GM21619 (cell line): ENCODE results near the gene CAMTA1.

Experiments
- ATAC-seq: cut with Tn5 transposase; IDR thresholded peaks from one replicate; pipeline ENCODE4 v1.9.1; 2021; ENCODE audit not compliant: unreplicated experiment

The CAMTA1 gene

DNA sequence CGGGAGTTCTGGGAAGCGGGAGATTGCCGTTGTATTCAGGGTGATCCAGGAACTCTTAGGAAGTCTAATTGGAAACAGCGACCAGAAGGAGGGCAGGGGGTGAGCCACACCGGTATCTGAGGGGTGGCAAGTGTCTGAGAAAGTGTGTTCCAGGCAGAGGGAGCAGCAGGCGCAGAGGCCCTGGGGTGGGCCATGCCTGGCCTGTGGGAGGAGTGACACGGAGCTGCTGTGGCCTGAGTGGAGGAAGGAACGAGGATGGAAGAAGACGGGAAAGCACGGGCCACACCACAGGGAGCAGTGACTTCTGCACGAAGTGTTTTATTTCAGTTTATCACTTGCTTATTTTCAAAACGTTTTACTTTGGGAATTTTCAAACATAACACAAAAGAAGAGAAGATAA lies 1010.2 kb downstream of the CAMTA1 start:
- no peak for ATAC-seq

DNA sequence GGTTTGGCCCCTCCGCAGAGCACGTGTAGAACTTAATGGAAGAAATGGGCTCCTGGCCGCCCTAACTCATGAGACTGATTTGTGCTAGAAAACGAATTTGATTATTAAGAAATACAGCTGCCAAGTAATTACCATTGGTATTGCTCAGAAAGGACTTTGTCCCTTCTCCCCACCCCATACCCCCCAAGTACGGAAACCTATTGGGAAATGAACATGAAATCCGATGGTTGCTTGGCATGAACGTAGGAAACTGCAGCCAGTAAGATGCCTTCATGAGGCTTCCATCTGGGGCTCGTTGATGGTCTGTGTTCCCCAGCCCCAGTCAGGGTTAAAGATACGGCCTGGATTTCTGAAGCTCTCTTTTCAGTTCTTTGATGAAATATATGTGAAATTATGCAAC lies 1020.2 kb downstream of the CAMTA1 start:
- no peak for ATAC-seq

DNA sequence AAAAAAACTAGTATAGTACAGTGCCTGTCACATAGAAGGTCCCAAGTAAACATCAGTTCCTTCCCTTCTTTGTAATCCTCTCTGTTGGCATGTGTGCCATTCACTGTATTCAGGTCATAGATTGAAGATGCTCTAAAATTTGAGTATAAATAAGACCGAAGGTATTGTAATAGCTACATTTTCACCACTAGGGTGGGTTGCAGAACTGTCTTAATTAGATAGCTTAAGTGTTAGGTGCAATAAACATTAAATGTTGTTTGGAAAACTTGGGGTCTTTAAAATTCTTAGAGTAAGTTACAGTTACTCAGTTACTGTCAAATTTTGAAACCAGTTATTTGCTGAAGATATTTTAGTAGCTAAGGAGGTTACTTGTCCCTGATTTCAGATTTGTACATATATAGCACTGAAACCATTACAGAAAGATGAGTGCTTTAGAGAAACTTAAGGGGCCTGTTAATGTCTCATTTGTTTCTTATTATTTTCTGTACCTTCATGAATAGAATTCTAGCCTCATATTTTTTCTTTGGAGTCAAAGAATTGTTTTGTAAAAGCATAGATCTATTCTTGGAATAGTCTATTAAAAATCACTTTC lies 1023.1 kb downstream of the CAMTA1 start:
- ATAC-seq = no peak

DNA sequence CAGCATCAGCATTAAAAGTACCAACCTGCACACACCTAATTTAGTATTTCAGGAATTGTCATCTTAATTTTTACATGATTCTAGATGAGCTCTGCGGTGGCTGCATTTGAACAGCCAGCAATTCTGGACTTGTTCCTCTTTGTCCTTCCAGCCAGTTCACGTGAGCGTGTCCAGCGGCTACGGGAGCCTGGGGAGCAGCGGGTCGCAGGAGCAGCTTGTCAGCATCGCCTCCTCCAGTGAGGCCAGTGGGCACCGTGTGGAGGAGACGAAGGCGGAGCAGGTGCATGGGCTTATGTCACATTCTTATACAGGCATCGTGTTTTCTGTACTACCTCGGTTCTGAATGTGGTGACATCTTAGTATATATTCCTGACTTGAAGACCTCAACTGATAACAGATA lies 1024.5 kb downstream of the CAMTA1 start:
- ATAC-seq = no peak

DNA sequence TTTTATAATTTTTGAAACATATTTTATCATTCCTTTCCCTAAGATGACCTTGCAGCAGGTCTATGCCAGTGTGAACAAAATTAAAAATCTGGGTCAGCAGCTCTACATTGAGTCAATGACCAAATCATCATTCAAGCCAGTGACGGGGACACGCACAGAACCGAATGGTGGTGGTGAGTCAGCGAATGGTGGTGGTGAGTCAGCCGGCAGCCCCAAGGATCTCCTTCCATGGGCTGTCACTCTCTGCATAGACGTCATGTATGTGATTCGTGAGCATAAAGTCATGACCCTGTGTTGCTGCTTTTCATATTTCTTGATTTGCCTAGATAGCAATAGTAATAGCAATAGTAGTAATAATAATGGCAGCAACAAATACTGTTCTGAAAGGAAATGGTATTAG lies 1025.1 kb downstream of the CAMTA1 start:
- no peak for ATAC-seq

DNA sequence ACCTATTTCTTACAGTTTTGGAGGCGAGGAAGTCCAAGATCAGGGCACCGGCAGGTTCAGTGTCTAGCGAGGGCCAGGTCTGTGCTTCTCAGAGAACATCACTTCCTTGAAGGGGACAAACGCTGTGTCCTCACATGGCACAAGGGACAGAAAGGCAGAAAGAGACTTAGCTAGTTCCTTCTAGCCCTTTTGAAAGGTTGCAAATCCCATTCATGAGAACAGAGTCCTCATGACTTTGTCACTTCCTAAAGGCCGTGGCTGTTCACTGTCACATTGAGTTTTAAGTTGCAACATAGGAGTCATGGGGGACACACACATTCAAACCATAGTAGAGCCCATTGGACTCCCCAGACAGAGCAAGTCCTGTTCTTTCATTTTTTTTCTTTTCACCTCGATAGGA lies 1026.2 kb downstream of the CAMTA1 start:
- no peak for ATAC-seq

DNA sequence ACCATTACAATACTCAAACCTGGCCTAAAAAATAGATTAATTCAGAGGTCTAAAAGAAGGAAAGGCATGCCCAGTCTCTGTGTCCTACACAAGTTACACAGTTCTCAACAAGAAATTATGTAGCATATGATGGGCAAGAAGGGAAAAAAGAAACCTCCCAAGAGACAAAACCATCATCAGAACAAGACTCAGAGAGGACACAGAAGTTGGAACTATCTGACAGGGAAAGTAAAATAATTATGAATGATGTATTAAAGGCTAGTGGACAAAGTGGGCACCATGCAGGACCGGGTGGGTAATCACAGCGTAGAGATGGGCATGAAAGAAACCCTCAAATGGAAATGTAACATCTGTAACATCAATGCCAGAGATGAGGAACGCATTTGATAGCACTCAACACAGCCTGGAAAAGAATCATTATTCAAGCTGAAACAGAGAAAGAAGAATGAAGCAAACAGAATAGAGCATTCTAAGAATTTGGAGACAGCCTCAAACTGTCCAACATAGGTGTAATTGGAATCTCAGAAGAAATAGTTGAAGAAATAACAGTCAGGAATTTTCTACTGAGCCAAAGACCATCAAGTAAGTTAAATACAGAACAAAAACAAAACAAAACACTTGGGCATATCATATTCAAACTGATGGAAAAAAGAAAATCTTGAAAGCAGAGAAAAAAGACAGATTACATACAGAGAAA lies 1028.6 kb downstream of the CAMTA1 start:
- no peak for ATAC-seq
